Prostate gland (tissue), 2 donors: ENCODE measurements around the gene LHFPL3. TPM values are rescaled to one million over a fixed set of nuclear protein-coding genes. Genes with fewer than 3 reads are reported as not detected.

Source experiments
- DNase-seq: peaks from one replicate; pipeline ENCODE4 v3.0.0-alpha.2; 2019; ENCODE audit warnings: low spot score
- H3K27ac ChIP-seq, 2 donors: fragments of 200-600 bp; sonication (generic); 2 replicates each; pipeline ENCODE4 v1.5.1; 2017 to 2019
- H3K27me3 ChIP-seq: fragments of 200-600 bp; sonication (generic); replicated peaks from 2 replicates; pipeline ENCODE4 v1.5.1; 2019; ENCODE audit not compliant: insufficient read depth
- H3K36me3 ChIP-seq, 2 donors: fragments of 200-600 bp; sonication (generic); 1 replicate in 1 of 2; 2 replicates in 1 of 2; pipeline versions ENCODE4 v1.5.1 to v1.8.1; 2017 to 2019
- H3K4me1 ChIP-seq: fragments of 200-600 bp; sonication (generic); replicated peaks from 2 replicates; pipeline ENCODE4 v1.5.1; 2019
- H3K4me3 ChIP-seq, 2 donors: fragments of 200-600 bp; sonication (generic); 2 replicates each; pipeline ENCODE4 v1.5.1; 2017 to 2019
- H3K9me3 ChIP-seq: fragments of 200-600 bp; sonication (generic); 2 replicates; pipeline ENCODE4 v1.5.1; 2017
- CTCF ChIP-seq, 4 experiments: fragments of 200-600 bp in 2 of 4; fragments of 450-650 bp in 2 of 4; sonication (generic) in 2 of 4; IDR thresholded peaks; 1 replicate in 3 of 4; 2 replicates in 1 of 4; pipeline ENCODE4 v1.5.1; 2016 to 2019; ENCODE audit warnings: antibody characterized with exemption in 4 of 4, mild to moderate bottlenecking in 2 of 4, moderate library complexity in 2 of 4
- POLR2A ChIP-seq: fragments of 450-650 bp; IDR thresholded peaks from one replicate; pipeline ENCODE4 v1.6.1; 2016; ENCODE audit warnings: antibody characterized with exemption, mild to moderate bottlenecking
- POLR2AphosphoS5 ChIP-seq: sonication (generic); formaldehyde crosslinking; IDR thresholded peaks from one replicate; pipeline ENCODE4 v1.6.1; 2017; ENCODE audit warnings: antibody characterized with exemption
- WGBS: methylation state at CpG from one replicate; pipeline ENCODE4 v1.1.5; 2018; 5-methylcytosine and 5-hydroxymethylcytosine counted together
- intact Hi-C: fragments of 100-400 bp; cut with DNase I; formaldehyde crosslinking; loops from one replicate; pipeline ENCODE4 v1.14.2; 2022
- total RNA-seq, 2 donors: library from RNA; depleted of rRNA; stranded (reverse); fragments of >200 nt; gene quantifications; one replicate each; pipeline ENCODE4 v1.1.0, GENCODE V29; 2016

Gene LHFPL3
- total RNA-seq, 2 donors from 2014 or later = 0.14 TPM; not detected in 1

DNA sequence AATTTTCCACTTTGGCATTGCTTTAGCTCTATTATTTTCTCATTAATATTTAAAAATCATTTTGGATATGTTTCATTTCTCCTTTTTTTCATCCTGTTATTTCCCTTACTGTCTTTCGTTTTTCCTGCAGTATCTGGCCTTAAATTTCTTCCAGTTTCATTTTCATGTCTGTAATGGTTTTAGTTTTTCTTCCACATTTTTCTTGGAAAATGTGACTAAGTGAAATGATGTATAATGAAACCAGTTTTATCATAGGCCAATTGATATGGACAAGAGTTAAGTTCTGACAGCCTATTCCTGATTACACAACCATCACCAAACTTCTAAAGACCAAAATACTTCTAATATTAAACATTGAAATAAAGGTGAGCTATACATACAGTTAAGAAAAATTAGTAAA lies 158.5 kb downstream of the LHFPL3 start:
- no peaks in the 10 kb centered on the region for H3K9me3 ChIP-seq
- intact Hi-C loops = no loop called here
- no peaks in the 10 kb centered on the region for H3K36me3 ChIP-seq
- TF ChIP-seq CTCF (IDR thresholded peaks at IDR 0.05) = no peak
- TF ChIP-seq POLR2AphosphoS5 = no peak
- no peak for TF ChIP-seq POLR2A
- DNase-seq = no peak
- 57% methylated on average over 1 of the region's 1 CpG for WGBS
- no peak overlapping the region for H3K27ac ChIP-seq
- H3K4me1 ChIP-seq = no peaks in the 10 kb centered on the region
- no peaks in the 10 kb centered on the region for H3K27me3 ChIP-seq
- no peak overlapping the region for H3K4me3 ChIP-seq

GRCh38 chr7:104487642-104488041 lies 159.2 kb downstream of the LHFPL3 start:
- H3K27me3 ChIP-seq = no peaks in the 10 kb centered on the region
- no peak overlapping the region for H3K27ac ChIP-seq
- DNase-seq = no peak
- no peaks in the 10 kb centered on the region for H3K36me3 ChIP-seq
- intact Hi-C loops = no loop called here
- 28% methylated on average over 1 of the region's 1 CpG for WGBS
- no peak overlapping the region for H3K4me3 ChIP-seq
- H3K9me3 ChIP-seq = no peaks in the 10 kb centered on the region
- H3K4me1 ChIP-seq = no peaks in the 10 kb centered on the region
- no peak for TF ChIP-seq POLR2A
- TF ChIP-seq CTCF (IDR thresholded peaks at IDR 0.05) = no peak
- no peak for TF ChIP-seq POLR2AphosphoS5

- no peaks in the 10 kb centered on the region for H3K36me3 ChIP-seq
- no peak for DNase-seq
- no peak overlapping the region for H3K27ac ChIP-seq
- intact Hi-C loops = no loop called here
- no peaks in the 10 kb centered on the region for H3K4me1 ChIP-seq
- 68% methylated on average over 3 of the region's 3 CpGs for WGBS
- H3K4me3 ChIP-seq = no peak overlapping the region
- no peak for TF ChIP-seq CTCF (IDR thresholded peaks at IDR 0.05)
- H3K9me3 ChIP-seq = no peaks in the 10 kb centered on the region
- H3K27me3 ChIP-seq = no peaks in the 10 kb centered on the region
Measured at GRCh38 chr7:104497379-104497967, 169.1 kb downstream of the LHFPL3 start.

DNA sequence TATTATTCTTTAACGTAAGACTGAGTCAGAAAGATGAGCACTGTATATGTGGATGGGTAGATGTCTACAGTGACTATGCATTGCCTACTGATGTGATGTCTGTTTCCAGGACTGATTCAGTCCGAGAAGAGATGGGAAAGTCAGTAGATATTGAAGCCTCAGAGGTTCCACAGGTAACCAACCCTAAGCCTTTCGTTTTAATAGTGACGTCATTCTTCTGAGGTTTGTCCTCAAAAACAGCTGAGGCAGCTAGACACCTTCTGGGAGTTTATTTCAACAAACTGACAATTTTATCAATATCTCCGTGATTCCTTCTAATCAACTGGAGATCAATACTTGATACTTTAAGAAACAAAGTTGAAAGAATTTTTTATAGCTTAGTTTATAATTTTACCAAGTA lies 171.6 kb downstream of the LHFPL3 start:
- intact Hi-C loops = no loop called here
- TF ChIP-seq POLR2A (no peak), POLR2AphosphoS5 (no peak), CTCF (IDR thresholded peaks at IDR 0.05) (no peak)
- H3K27ac ChIP-seq = no peak overlapping the region
- H3K4me3 ChIP-seq = no peak overlapping the region
- DNase-seq = no peak
- 85% methylated on average over 5 of the region's 5 CpGs for WGBS
- H3K4me1 ChIP-seq = no peaks in the 10 kb centered on the region
- H3K27me3 ChIP-seq = no peaks in the 10 kb centered on the region
- H3K9me3 ChIP-seq = no peaks in the 10 kb centered on the region
- no peaks in the 10 kb centered on the region for H3K36me3 ChIP-seq

GRCh38 chr7:104509874-104510273 lies 181.5 kb downstream of the LHFPL3 start:
- Histone ChIP-seq H3K9me3 (no peaks in the 10 kb centered on the region), H3K27ac (no peak overlapping the region), H3K4me3 (no peak overlapping the region), H3K4me1 (no peaks in the 10 kb centered on the region), H3K27me3 (no peaks in the 10 kb centered on the region), H3K36me3 (no peaks in the 10 kb centered on the region)
- no peak for TF ChIP-seq POLR2AphosphoS5
- no peak for TF ChIP-seq POLR2A
- TF ChIP-seq CTCF (IDR thresholded peaks at IDR 0.05) = no peak
- DNase-seq = no peak
- intact Hi-C loops = no loop called here
